Activated CD8-positive, alpha-beta T cell treated with anti-CD3 and anti-CD28 coated beads, Interleukin-2, amount 10 ng/mL, durations not matched to agents 7 days and 5 days (primary cell): ENCODE results near the gene ARMS2. TPM values are rescaled to one million over a fixed set of nuclear protein-coding genes. Genes with fewer than 3 reads are reported as not detected.

Experiments used
- ATAC-seq: fragments of 150-1000 bp; cut with Tn5 transposase; one replicate; pipeline ENCODE4 v1.10.0; 2021; ENCODE audit warnings: moderate library complexity
- CTCF ChIA-PET: fragments of 350-600 bp; sonication (Branson Sonifier 250); formaldehyde crosslinking; loops from one replicate; lab custom pipeline; 2021; ENCODE audit warnings: antibody characterized with exemption; lab: Charles Lee
- POLR2A ChIA-PET: fragments of 350-600 bp; sonication (Branson Sonifier 250); formaldehyde crosslinking; loops from one replicate; lab custom pipeline; 2021; ENCODE audit warnings: antibody characterized with exemption; lab: Charles Lee
- DNase-seq: peaks from one replicate; pipeline ENCODE4 v3.0.0-alpha.2; 2020
- H3K27ac Mint-ChIP-seq: one replicate; pipeline ENCODE4 v1.8.0; 2021; ENCODE audit warnings: mild to moderate bottlenecking, mixed read lengths
- H3K27me3 Mint-ChIP-seq: one replicate; pipeline ENCODE4 v1.8.0; 2021; ENCODE audit warnings: low read depth, mixed read lengths
- H3K36me3 Mint-ChIP-seq: one replicate; pipeline ENCODE4 v1.8.0; 2021; ENCODE audit warnings: low read depth, mixed read lengths
- H3K4me1 Mint-ChIP-seq: one replicate; pipeline ENCODE4 v1.8.0; 2021; ENCODE audit warnings: low read depth, mixed read lengths
- H3K4me3 Mint-ChIP-seq: one replicate; pipeline ENCODE4 v1.8.0; 2021; ENCODE audit warnings: mild to moderate bottlenecking, mixed read lengths
- H3K9me3 Mint-ChIP-seq: one replicate; pipeline ENCODE4 v1.8.0; 2022; ENCODE audit warnings: mixed read lengths; ENCODE audit not compliant: insufficient read depth
- total RNA-seq, 2 experiments: library from RNA; stranded (reverse); gene quantifications; one replicate each; pipeline ENCODE4 v1.2.3, GENCODE V29; 2021

The ARMS2 gene
- total RNA-seq, 2 experiments from 2014 or later, result not detected

GRCh38 chr10:122465401-122466040 is 11.1 kb downstream of the ARMS2 start:
- H3K36me3 Mint-ChIP-seq, result no peaks in the 10 kb centered on the region
- DNase-seq (no peak), ATAC-seq (no peak)
- peaks cover 8% of the 10 kb centered on the region for H3K4me1 Mint-ChIP-seq
- H3K9me3 Mint-ChIP-seq, result no peaks in the 10 kb centered on the region
- H3K4me3 Mint-ChIP-seq, result no peak overlapping the region
- CTCF ChIA-PET, result interaction anchor here (1.5 kb wide), 1 partner anchor 100 kb away, joined by 5 read pairs; no protein-coding TSS in a partner anchor
- no peak overlapping the region for H3K27ac Mint-ChIP-seq
- POLR2A ChIA-PET, result no interaction called here
- H3K27me3 Mint-ChIP-seq, result peaks cover 64% of the 10 kb centered on the region

- no peak overlapping the region for H3K27ac Mint-ChIP-seq
- CTCF ChIA-PET, result interaction anchor here (0.8 to 1.5 kb wide), 3 partner anchors 32 to 127 kb away, joined by 3 to 9 read pairs (median 3); no protein-coding TSS in a partner anchor
- POLR2A ChIA-PET, result interaction anchor here (0.9 kb wide), 1 partner anchor 26 kb away, joined by 3 read pairs; no protein-coding TSS in a partner anchor
- H3K9me3 Mint-ChIP-seq, result no peaks in the 10 kb centered on the region
- H3K4me3 Mint-ChIP-seq, result no peak overlapping the region
- H3K27me3 Mint-ChIP-seq, result peaks cover 69% of the 10 kb centered on the region
- ATAC-seq (no peak), DNase-seq (no peak)
- peaks cover 8% of the 10 kb centered on the region for H3K4me1 Mint-ChIP-seq
- no peaks in the 10 kb centered on the region for H3K36me3 Mint-ChIP-seq
Observed at GRCh38 chr10:122466951-122467381, 12.5 kb downstream of the ARMS2 start.

GRCh38 chr10:122467701-122468100 is 13.2 kb downstream of the ARMS2 start:
- H3K9me3 Mint-ChIP-seq, result no peaks in the 10 kb centered on the region
- H3K36me3 Mint-ChIP-seq, result no peaks in the 10 kb centered on the region
- H3K4me1 Mint-ChIP-seq, result peaks cover 3% of the 10 kb centered on the region
- no peak overlapping the region for H3K27ac Mint-ChIP-seq
- ATAC-seq, result no peak
- H3K27me3 Mint-ChIP-seq, result peaks cover 64% of the 10 kb centered on the region
- CTCF ChIA-PET, result interaction anchor here (1.5 kb wide), 1 partner anchor 98 kb away, joined by 9 read pairs; no protein-coding TSS in a partner anchor
- no peak overlapping the region for H3K4me3 Mint-ChIP-seq
- POLR2A ChIA-PET, result no interaction called here
- no peak for DNase-seq

GRCh38 chr10:122468307-122468925 is 14.0 kb downstream of the ARMS2 start:
- no peak overlapping the region for H3K27ac Mint-ChIP-seq
- H3K4me1 Mint-ChIP-seq, result no peaks in the 10 kb centered on the region
- ATAC-seq (no peak), DNase-seq (no peak)
- ChIA-PET POLR2A (interaction anchor here (1.2 kb wide), 1 partner anchor 23 kb away, joined by 4 read pairs; no protein-coding TSS in a partner anchor), CTCF (interaction anchor here (0.7 to 1.0 kb wide), 2 partner anchors 33 to 35 kb away, joined by 3 read pairs; no protein-coding TSS in a partner anchor)
- no peak overlapping the region for H3K4me3 Mint-ChIP-seq
- no peaks in the 10 kb centered on the region for H3K9me3 Mint-ChIP-seq
- H3K27me3 Mint-ChIP-seq, result peaks cover 63% of the 10 kb centered on the region
- no peaks in the 10 kb centered on the region for H3K36me3 Mint-ChIP-seq

GRCh38 chr10:122468926-122469781 is 14.7 kb downstream of the ARMS2 start:
- POLR2A ChIA-PET, result interaction anchor here (1.2 kb wide), 1 partner anchor 23 kb away, joined by 4 read pairs; no protein-coding TSS in a partner anchor

GRCh38 chr10:122469848-122470247 is 15.4 kb downstream of the ARMS2 start:
- no peaks in the 10 kb centered on the region for H3K36me3 Mint-ChIP-seq
- H3K9me3 Mint-ChIP-seq, result no peaks in the 10 kb centered on the region
- POLR2A ChIA-PET, result no interaction called here
- H3K27ac Mint-ChIP-seq, result no peak overlapping the region
- H3K4me1 Mint-ChIP-seq, result peaks cover 13% of the 10 kb centered on the region
- DNase-seq (no peak), ATAC-seq (no peak)
- H3K27me3 Mint-ChIP-seq, result peaks cover 62% of the 10 kb centered on the region
- CTCF ChIA-PET, result no interaction called here
- H3K4me3 Mint-ChIP-seq, result no peak overlapping the region

More at GRCh38 chr10:122468926-122469781, 14.7 kb downstream of the ARMS2 start:
- Mint-ChIP-seq H3K9me3 (no peaks in the 10 kb centered on the region), H3K27me3 (peaks cover 62% of the 10 kb centered on the region), H3K4me1 (peaks cover 6% of the 10 kb centered on the region), H3K4me3 (no peak overlapping the region), H3K27ac (no peak overlapping the region), H3K36me3 (no peaks in the 10 kb centered on the region)
- CTCF ChIA-PET, result interaction anchor here (0.7 to 1.0 kb wide), 2 partner anchors 34 kb away, joined by 3 read pairs; no protein-coding TSS in a partner anchor
- DNase-seq, result no peak
- no peak for ATAC-seq

GRCh38 chr10:122471531-122472177 is 17.2 kb downstream of the ARMS2 start:
- POLR2A ChIA-PET, result no interaction called here
- no peaks in the 10 kb centered on the region for H3K36me3 Mint-ChIP-seq
- peaks cover 49% of the 10 kb centered on the region for H3K27me3 Mint-ChIP-seq
- ATAC-seq (no peak), DNase-seq (no peak)
- H3K27ac Mint-ChIP-seq, result no peak overlapping the region
- CTCF ChIA-PET, result interaction anchor here (1.4 to 1.9 kb wide), 2 partner anchors 94 to 173 kb away, joined by 3 to 5 read pairs; no protein-coding TSS in a partner anchor
- no peaks in the 10 kb centered on the region for H3K9me3 Mint-ChIP-seq
- H3K4me1 Mint-ChIP-seq, result peaks cover 13% of the 10 kb centered on the region
- no peak overlapping the region for H3K4me3 Mint-ChIP-seq

- ATAC-seq (no peak), DNase-seq (no peak)
- no peaks in the 10 kb centered on the region for H3K36me3 Mint-ChIP-seq
- H3K9me3 Mint-ChIP-seq, result no peaks in the 10 kb centered on the region
- ChIA-PET CTCF (interaction anchor here (1.4 to 1.9 kb wide), 2 partner anchors 92 to 174 kb away, joined by 3 to 5 read pairs; no protein-coding TSS in a partner anchor), POLR2A (no interaction called here)
- H3K27me3 Mint-ChIP-seq, result peaks cover 39% of the 10 kb centered on the region
- peaks cover 13% of the 10 kb centered on the region for H3K4me1 Mint-ChIP-seq
- H3K27ac Mint-ChIP-seq, result no peak overlapping the region
- H3K4me3 Mint-ChIP-seq, result no peak overlapping the region
Observed at GRCh38 chr10:122473116-122473515, 18.7 kb downstream of the ARMS2 start.

- H3K4me3 Mint-ChIP-seq, result no peak overlapping the region
- CTCF ChIA-PET, result no interaction called here
Observed at GRCh38 chr10:122474131-122474818, 19.8 kb downstream of the ARMS2 start.

GRCh38 chr10:122475100-122475499 is 20.6 kb downstream of the ARMS2 start:
- H3K27me3 Mint-ChIP-seq, result peaks cover 38% of the 10 kb centered on the region
- H3K4me3 Mint-ChIP-seq, result no peak overlapping the region
- DNase-seq (no peak), ATAC-seq (no peak)
- no peaks in the 10 kb centered on the region for H3K36me3 Mint-ChIP-seq
- no peak overlapping the region for H3K27ac Mint-ChIP-seq
- CTCF ChIA-PET, result no interaction called here
- H3K4me1 Mint-ChIP-seq, result peaks cover 13% of the 10 kb centered on the region
- POLR2A ChIA-PET, result no interaction called here
- H3K9me3 Mint-ChIP-seq, result no peaks in the 10 kb centered on the region

More at GRCh38 chr10:122474131-122474818, 19.8 kb downstream of the ARMS2 start:
- Mint-ChIP-seq H3K9me3 (no peaks in the 10 kb centered on the region), H3K27me3 (peaks cover 36% of the 10 kb centered on the region), H3K27ac (no peak overlapping the region), H3K36me3 (no peaks in the 10 kb centered on the region), H3K4me1 (peaks cover 13% of the 10 kb centered on the region)
- ATAC-seq (no peak), DNase-seq (no peak)
- POLR2A ChIA-PET, result no interaction called here
